Measurements from ENCODE around the gene SECTM1.

DNA sequence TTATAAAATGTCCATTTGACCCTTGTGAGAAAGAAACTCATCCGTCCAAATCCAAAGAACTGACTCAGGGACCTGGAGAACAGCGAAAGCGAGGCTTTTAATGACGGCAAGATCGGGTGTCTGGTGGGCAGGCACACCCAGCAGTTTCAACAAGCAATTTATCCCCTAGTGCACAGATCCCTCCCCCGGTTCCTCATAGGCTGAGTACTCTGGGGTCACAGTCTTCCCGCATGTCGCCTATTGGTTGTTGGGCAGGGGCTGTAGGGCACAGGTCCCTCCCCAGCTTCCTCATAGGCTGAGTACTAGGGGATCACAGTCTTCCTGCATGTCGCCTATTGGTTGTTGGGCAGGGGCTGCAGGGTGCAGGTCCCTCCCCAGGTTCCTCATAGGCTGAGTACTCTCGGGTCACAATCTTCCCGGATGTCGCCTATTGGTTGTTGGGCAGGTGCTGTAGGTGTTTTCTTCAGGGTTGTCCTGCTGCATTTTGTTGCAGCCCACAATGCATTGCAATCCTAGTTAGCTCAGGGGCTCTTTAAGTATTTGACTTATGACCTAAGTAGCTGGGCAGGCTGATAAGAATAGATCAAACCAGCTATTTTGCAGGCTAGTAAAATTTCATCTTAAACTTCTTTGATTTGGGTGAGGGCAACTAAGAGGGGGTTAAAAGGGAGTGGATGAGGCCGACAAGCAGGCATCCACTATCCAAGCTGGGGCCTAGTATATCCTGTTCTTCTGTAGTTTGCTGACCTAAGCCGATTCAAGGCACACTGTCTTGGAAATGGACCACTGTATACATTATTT, 34.4 kb upstream of the SECTM1 start:
- TF ChIP-seq, protein P1, sequence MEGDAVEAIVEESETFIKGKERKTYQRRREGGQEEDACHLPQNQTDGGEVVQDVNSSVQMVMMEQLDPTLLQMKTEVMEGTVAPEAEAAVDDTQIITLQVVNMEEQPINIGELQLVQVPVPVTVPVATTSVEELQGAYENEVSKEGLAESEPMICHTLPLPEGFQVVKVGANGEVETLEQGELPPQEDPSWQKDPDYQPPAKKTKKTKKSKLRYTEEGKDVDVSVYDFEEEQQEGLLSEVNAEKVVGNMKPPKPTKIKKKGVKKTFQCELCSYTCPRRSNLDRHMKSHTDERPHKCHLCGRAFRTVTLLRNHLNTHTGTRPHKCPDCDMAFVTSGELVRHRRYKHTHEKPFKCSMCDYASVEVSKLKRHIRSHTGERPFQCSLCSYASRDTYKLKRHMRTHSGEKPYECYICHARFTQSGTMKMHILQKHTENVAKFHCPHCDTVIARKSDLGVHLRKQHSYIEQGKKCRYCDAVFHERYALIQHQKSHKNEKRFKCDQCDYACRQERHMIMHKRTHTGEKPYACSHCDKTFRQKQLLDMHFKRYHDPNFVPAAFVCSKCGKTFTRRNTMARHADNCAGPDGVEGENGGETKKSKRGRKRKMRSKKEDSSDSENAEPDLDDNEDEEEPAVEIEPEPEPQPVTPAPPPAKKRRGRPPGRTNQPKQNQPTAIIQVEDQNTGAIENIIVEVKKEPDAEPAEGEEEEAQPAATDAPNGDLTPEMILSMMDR (IDR thresholded peaks at IDR 0.05; ENCODE audit: insufficient read depth, low read length, poor library complexity, severe bottlenecking) = no peak
- TF ChIP-seq EZH2phosphoT487 (conservative IDR thresholded peaks at IDR 0.05; ENCODE audit: low read length) = no peak
